K562 (cell line): ENCODE measurements around the gene CYP2E1. TPM values are rescaled to one million over a fixed set of nuclear protein-coding genes. Genes with fewer than 3 reads are reported as not detected.
"Not testable (repeated sequence)": the region's sequence is repeated elsewhere in the genome, so short reads cannot be mapped to it uniquely, and the experiment has no call there.

Source experiments
- ATAC-seq: fragments of 200-7000 bp; cut with Tn5 transposase; 3 replicates; pipeline ENCODE4 v1.9.1; 2020; ENCODE audit warnings: moderate library complexity
- BruUV-seq: library from RNA; stranded (reverse); fragments of 400-500 nt; replicated peaks from 2 replicates; lab custom pipeline; 2021; lab: Mats Ljungman, UMichigan
- CTCF ChIA-PET: fragments of 300-600 bp; formaldehyde crosslinking; extraction: SDS; loops from one replicate; lab custom pipeline; 2021; ENCODE audit warnings: low intra/inter-chr PET ratio; lab: Yijun Ruan, JAX
- POLR2A ChIA-PET: fragments of 300-600, 350-650 bp; sonication (Branson Sonifier 250); formaldehyde crosslinking; extraction: SDS; loops from one replicate; lab custom pipeline; 2021; ENCODE audit warnings: antibody characterized with exemption, inconsistent platforms; lab: Yijun Ruan, JAX
- DNase-seq, 4 experiments: peaks; one replicate each; pipeline versions ENCODE4 v3.0.0 to v3.0.0-alpha.2; 2011 to 2018; ENCODE audit warnings: low spot score in 3 of 4, mixed read lengths in 3 of 4; ENCODE audit errors: extremely low read depth in 1 of 4
- FAIRE-seq: peaks from 2 replicates; lab custom pipeline; 2011; peaks lifted over from hg19 to GRCh38; lab: Jason Lieb, UNC
- H2AFZ ChIP-seq: 2 replicates; pipeline ENCODE4 v1.6.0; 2011; ENCODE audit warnings: low read depth, low read length, control low read depth, inconsistent platforms
- H3K27ac ChIP-seq: fragments of 200-600 bp; 3 replicates; pipeline ENCODE4 v1.8.0; 2011; ENCODE audit warnings: low read depth, mild to moderate bottlenecking, control low read depth, inconsistent platforms, low read length, moderate library complexity, mixed read lengths; ENCODE audit errors: extremely low read depth
- H3K27me3 ChIP-seq, 2 experiments: fragments of 300-600 bp in 1 of 2; 2 replicates in 1 of 2; 3 replicates in 1 of 2; pipeline versions ENCODE4 v1.6.0 to v1.8.0; 2011; ENCODE audit warnings: inconsistent platforms in 2 of 2, low read length in 2 of 2, mild to moderate bottlenecking in 1 of 2, mixed read lengths in 1 of 2, moderate library complexity in 1 of 2; ENCODE audit not compliant: control insufficient read depth in 2 of 2, insufficient read depth in 2 of 2
- H3K36me3 ChIP-seq: fragments of 300-600 bp; 3 replicates; pipeline ENCODE4 v1.8.0; 2011; ENCODE audit warnings: mild to moderate bottlenecking, low read length, inconsistent platforms; ENCODE audit not compliant: control insufficient read depth, insufficient read depth
- H3K4me1 ChIP-seq, 2 experiments: fragments of 200-600 bp in 1 of 2; replicated peaks in 1 of 2; 2 replicates in 1 of 2; 3 replicates in 1 of 2; pipeline versions ENCODE4 v1.5.1 to v1.8.0; 2011; ENCODE audit warnings: inconsistent platforms in 2 of 2, low read length in 2 of 2, mild to moderate bottlenecking in 1 of 2, mixed read lengths in 1 of 2, moderate library complexity in 1 of 2; ENCODE audit not compliant: control insufficient read depth in 2 of 2, insufficient read depth in 2 of 2
- H3K4me2 ChIP-seq: 2 replicates; pipeline ENCODE4 v1.6.1; 2011; ENCODE audit warnings: low read length, control low read depth, inconsistent platforms, mixed read lengths; ENCODE audit not compliant: insufficient read depth
- H3K4me3 ChIP-seq: fragments of 200-600 bp; sonication (generic), shearing (Covaris generic); 2 replicates; pipeline ENCODE4 v1.5.1; 2016; ENCODE audit warnings: control low read depth, inconsistent platforms
- H3K79me2 ChIP-seq: fragments of 200-600 bp; 3 replicates; pipeline ENCODE4 v1.8.0; 2011; ENCODE audit warnings: low read length, inconsistent platforms; ENCODE audit not compliant: control insufficient read depth, insufficient read depth
- H3K9ac ChIP-seq, 2 experiments: 2 replicates each; pipeline versions ENCODE4 v1.6.0 to v1.6.1; 2011; ENCODE audit warnings: low read depth in 2 of 2, low read length in 2 of 2, control low read depth in 1 of 2, inconsistent platforms in 1 of 2, mild to moderate bottlenecking in 1 of 2, mixed read lengths in 1 of 2; ENCODE audit not compliant: insufficient read depth in 1 of 2
- H3K9me1 ChIP-seq: one replicate; pipeline ENCODE4 v1.6.0; 2011; ENCODE audit warnings: inconsistent platforms, mild to moderate bottlenecking, low read length, moderate library complexity; ENCODE audit not compliant: control insufficient read depth, insufficient read depth
- H3K9me3 ChIP-seq: replicated peaks from 2 replicates; pipeline ENCODE4 v1.5.1; 2011; ENCODE audit warnings: low read depth, low read length, inconsistent platforms; ENCODE audit not compliant: control insufficient read depth, insufficient read depth
- H4K20me1 ChIP-seq: replicated peaks from 2 replicates; pipeline ENCODE4 v1.6.1; 2011; ENCODE audit warnings: low read length, inconsistent platforms, mixed read lengths; ENCODE audit not compliant: control insufficient read depth, insufficient read depth
- CXXC5 ChIP-seq: fragments of 250-450 bp; sonication (Bioruptor Pico); IDR thresholded peaks from 2 replicates; pipeline ENCODE4 v1.8.0; 2022; ENCODE audit warnings: inconsistent platforms, mild to moderate bottlenecking, moderate library complexity
- MEF2D ChIP-seq: conservative IDR thresholded peaks from 2 replicates; pipeline ENCODE4 v1.6.1; 2016; ENCODE audit warnings: low read depth, missing genetic modification characterization, missing compliant biosample characterization
- MTA2 ChIP-seq: fragments of 450-650 bp; IDR thresholded peaks from 2 replicates; pipeline ENCODE4 v1.6.1; 2016; ENCODE audit warnings: low read depth
- SMARCC2 ChIP-seq: fragments of 450-650 bp; IDR thresholded peaks from 2 replicates; pipeline ENCODE4 v1.6.1; 2017; ENCODE audit warnings: antibody characterized with exemption, moderate library complexity, mild to moderate bottlenecking, low read depth
- ZNF551 ChIP-seq: fragments of 250-450 bp; sonication (Bioruptor Pico); IDR thresholded peaks from 2 replicates; pipeline ENCODE4 v1.5.0; 2021; ENCODE audit warnings: mild to moderate bottlenecking, moderate library complexity
- WGBS: fragments of 100-300 bp; shearing (Covaris generic); methylation state at CpG from one replicate; pipeline ENCODE4 v1.1.6; 2016; ENCODE audit warnings: low coverage, mixed read lengths; ENCODE audit not compliant: insufficient coverage; ENCODE audit errors: missing lambda C conversion rate; 5-methylcytosine and 5-hydroxymethylcytosine counted together
- in situ Hi-C: fragments of 300-500 bp; cut with MboI; formaldehyde crosslinking; loops from 4 replicates; pipeline ENCODE4 v1.15.0; 2018; ENCODE audit warnings: inconsistent platforms, mixed read lengths
- intact Hi-C: fragments of 100-400 bp; cut with micrococcal nuclease; formaldehyde crosslinking; loops from 2 replicates; pipeline ENCODE4 v1.14.2; 2022
- polyA plus RNA-seq, 8 experiments: library from polyadenylated mRNA; depleted of rRNA in 4 of 8; stranded (reverse) in 5 of 8; unstranded in 3 of 8; fragments of >200 nt; fragmentation: Nextera tagmentation in 2 of 8; fragmentation: Illumina TruSeq in 1 of 8; extraction: Ambion mirVana in 2 of 8; extraction: Trizol in 1 of 8; gene quantifications; 2 replicates each; pipeline versions ENCODE4 v1.2.1 to v1.2.3, GENCODE V29; 2011 to 2014; ENCODE audit warnings: inconsistent platforms in 1 of 8, missing spikeins in 1 of 8
- total RNA-seq, 7 experiments: library from RNA; depleted of rRNA in 6 of 7; stranded (reverse); fragments of >200 nt in 6 of 7; fragmentation: Illumina TruSeq in 2 of 7; extraction: Trizol in 2 of 7; gene quantifications; 2 replicates each; pipeline versions ENCODE4 v1.2.1 to v1.2.3, GENCODE V29; 2011 to 2021; ENCODE audit warnings: low replicate concordance in 1 of 7
- TF ChIP-seq, protein P1 (sequence below): sonication (generic); formaldehyde crosslinking; IDR thresholded peaks from 2 replicates; pipeline ENCODE4 v1.8.0; 2022; ENCODE audit warnings: mild to moderate bottlenecking, low read depth, missing genetic modification reagents
- TF ChIP-seq, protein P2 (sequence below): fragments of 450-650 bp; formaldehyde crosslinking; conservative IDR thresholded peaks from 2 replicates; pipeline ENCODE4 v1.4.0; 2022; ENCODE audit warnings: mild to moderate bottlenecking, missing genetic modification characterization
- TF ChIP-seq, protein P3 (sequence below): sonication (generic); formaldehyde crosslinking; IDR thresholded peaks from 2 replicates; pipeline ENCODE4 v1.8.0; 2022; ENCODE audit warnings: missing genetic modification reagents, mild to moderate bottlenecking, moderate library complexity, borderline replicate concordance

The CYP2E1 gene
- total and polyA plus RNA-seq, 9 of the 15 experiments (the other 6 are each of a cell fraction or from before 2014, with no cell fraction given) = 0.07 to 1.6 (median 0.19) TPM; not detected in 2

DNA sequence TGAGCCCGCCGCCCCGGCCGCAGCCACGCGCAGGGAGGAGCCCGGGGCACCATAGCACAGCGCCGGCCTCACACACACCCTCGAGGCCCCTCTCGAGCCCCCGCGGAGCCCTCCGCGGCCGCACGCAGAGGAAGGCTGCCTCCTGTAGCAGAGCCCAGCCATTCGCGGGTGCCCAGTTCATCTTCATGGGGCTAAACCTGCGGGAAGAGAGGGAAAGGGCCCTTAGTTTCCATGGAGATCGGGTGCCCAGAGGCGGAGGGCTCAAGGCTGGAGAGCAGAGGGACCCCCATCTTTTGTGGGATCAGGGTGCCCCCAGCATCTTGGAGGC, 41.1 kb downstream of the CYP2E1 start:
- Histone ChIP-seq H3K9me3 (no peaks in the 10 kb centered on the region), H3K9me1 (no peaks in the 10 kb centered on the region), H4K20me1 (no peaks in the 10 kb centered on the region)
- WGBS = 1% methylated on average over 20 of the region's 22 CpGs
- no TSS peak for BruUV-seq
- TF ChIP-seq, protein P1, sequence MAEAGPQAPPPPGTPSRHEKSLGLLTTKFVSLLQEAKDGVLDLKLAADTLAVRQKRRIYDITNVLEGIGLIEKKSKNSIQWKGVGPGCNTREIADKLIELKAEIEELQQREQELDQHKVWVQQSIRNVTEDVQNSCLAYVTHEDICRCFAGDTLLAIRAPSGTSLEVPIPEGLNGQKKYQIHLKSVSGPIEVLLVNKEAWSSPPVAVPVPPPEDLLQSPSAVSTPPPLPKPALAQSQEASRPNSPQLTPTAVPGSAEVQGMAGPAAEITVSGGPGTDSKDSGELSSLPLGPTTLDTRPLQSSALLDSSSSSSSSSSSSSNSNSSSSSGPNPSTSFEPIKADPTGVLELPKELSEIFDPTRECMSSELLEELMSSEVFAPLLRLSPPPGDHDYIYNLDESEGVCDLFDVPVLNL = no peak
- TF ChIP-seq MEF2D (no peak), MTA2 (no peak), CXXC5 (no peak), ZNF551 (CRISPR knock-in tag) (no peak), SMARCC2 (no peak)
- TF ChIP-seq, protein P2, sequence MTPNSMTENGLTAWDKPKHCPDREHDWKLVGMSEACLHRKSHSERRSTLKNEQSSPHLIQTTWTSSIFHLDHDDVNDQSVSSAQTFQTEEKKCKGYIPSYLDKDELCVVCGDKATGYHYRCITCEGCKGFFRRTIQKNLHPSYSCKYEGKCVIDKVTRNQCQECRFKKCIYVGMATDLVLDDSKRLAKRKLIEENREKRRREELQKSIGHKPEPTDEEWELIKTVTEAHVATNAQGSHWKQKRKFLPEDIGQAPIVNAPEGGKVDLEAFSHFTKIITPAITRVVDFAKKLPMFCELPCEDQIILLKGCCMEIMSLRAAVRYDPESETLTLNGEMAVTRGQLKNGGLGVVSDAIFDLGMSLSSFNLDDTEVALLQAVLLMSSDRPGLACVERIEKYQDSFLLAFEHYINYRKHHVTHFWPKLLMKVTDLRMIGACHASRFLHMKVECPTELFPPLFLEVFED (CRISPR knock-in tag) = no peak
- TF ChIP-seq, protein P3, sequence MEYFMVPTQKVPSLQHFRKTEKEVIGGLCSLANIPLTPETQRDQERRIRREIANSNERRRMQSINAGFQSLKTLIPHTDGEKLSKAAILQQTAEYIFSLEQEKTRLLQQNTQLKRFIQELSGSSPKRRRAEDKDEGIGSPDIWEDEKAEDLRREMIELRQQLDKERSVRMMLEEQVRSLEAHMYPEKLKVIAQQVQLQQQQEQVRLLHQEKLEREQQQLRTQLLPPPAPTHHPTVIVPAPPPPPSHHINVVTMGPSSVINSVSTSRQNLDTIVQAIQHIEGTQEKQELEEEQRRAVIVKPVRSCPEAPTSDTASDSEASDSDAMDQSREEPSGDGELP (CRISPR knock-in tag) = no peak
- TF ChIP-seq, all 486 proteins: peak for 0
- FAIRE-seq = no peak
- peaks cover 0 to 9% of the 10 kb centered on the region in 2 experiments; a peak in 1 of 5 replicates for H3K4me1 ChIP-seq
- H3K9ac ChIP-seq = no peak overlapping the region
- DNase-seq = no peak
- CTCF ChIA-PET = no interaction called here
- peaks cover 2 to 19% of the 10 kb centered on the region in 2 experiments; a peak in 1 of 5 replicates for H3K27me3 ChIP-seq
- no peak overlapping the region for H3K4me3 ChIP-seq
- H3K79me2 ChIP-seq = no peaks in the 10 kb centered on the region
- POLR2A ChIA-PET = no interaction called here
- H3K36me3 ChIP-seq = no peaks in the 10 kb centered on the region
- H2AFZ ChIP-seq = no peak overlapping the region
- H3K27ac ChIP-seq = no peak overlapping the region
- intact Hi-C loops = no loop called here
- ATAC-seq = no peak
- in situ Hi-C loops = no loop called here
- no peak overlapping the region for H3K4me2 ChIP-seq

DNA sequence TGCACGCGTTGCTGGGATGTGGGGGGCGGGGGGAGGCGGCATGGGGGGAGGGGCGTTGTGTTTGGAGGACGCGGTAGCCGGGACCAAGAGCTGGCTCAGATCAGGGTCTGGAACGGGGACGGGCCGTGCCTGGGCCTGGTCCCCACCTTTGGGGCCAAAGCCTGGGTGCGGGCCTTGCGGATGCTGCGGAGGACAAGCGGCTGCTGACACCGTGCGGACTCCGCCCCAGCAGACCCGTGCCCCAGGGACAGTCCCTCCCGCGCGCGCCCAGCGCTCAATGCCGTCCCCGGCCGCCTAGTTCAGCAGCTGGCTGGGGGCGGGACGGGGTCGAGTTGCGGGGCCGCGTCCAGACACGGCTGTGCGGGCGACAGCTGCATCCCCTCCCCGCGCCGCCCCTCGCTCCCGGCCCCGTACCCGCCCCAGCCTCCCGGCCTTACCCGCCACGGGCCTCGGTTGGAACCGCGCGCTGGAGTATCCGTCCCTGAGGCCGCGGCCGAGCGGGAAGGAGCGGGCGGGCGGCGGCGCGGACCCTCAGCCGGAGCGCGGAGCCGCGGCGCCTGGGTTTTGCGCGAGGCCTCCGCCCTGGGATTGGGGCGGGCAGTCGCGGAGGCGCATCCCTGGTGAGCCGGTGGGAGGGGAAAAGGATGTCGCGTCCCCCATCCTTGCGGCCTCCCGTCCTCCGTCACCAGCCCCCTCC, 41.8 kb downstream of the CYP2E1 start:
- FAIRE-seq, intact Hi-C loops: not testable (repeated sequence)

More for the DNA sequence above, 41.8 kb downstream of the CYP2E1 start:
- H3K4me2 ChIP-seq, H3K36me3 ChIP-seq, H3K9me3 ChIP-seq, CTCF ChIA-PET, H4K20me1 ChIP-seq, H3K79me2 ChIP-seq, H3K4me3 ChIP-seq, POLR2A ChIA-PET, H3K4me1 ChIP-seq, H3K9me1 ChIP-seq, ATAC-seq, H2AFZ ChIP-seq, BruUV-seq, H3K9ac ChIP-seq, in situ Hi-C loops, H3K27ac ChIP-seq, DNase-seq: not testable (repeated sequence)
- peaks cover 2 to 19% of the 10 kb centered on the region in 2 experiments; a peak in 1 of 5 replicates for H3K27me3 ChIP-seq
- WGBS = no CpG with 5 or more reads among the region's 80 CpGs
